ENCODE results near the gene ACOD1.
"Not testable (repeated sequence)": the region's sequence is repeated elsewhere in the genome, so short reads cannot be mapped to it uniquely, and the experiment has no call there.

Gene ACOD1

GRCh38 chr13:76955193-76955592, 6.9 kb downstream of the ACOD1 start:
- DNase-seq = no peak

GRCh38 chr13:76955661-76956060, 7.3 kb downstream of the ACOD1 start:
- no peak for DNase-seq

- no peak for DNase-seq
These were observed 10.6 kb downstream of the ACOD1 start for GRCh38 chr13:76958841-76959432.

GRCh38 chr13:76959734-76960133, 11.4 kb downstream of the ACOD1 start:
- DNase-seq = not testable (repeated sequence)

- DNase-seq = no peak
These were observed 17.6 kb downstream of the ACOD1 start for GRCh38 chr13:76965759-76966421.

GRCh38 chr13:76967031-76967430, 18.7 kb downstream of the ACOD1 start:
- no peak for DNase-seq

- no peak for DNase-seq
These were observed 19.7 kb downstream of the ACOD1 start for GRCh38 chr13:76968041-76968440.

GRCh38 chr13:76969488-76970365, 21.4 kb downstream of the ACOD1 start:
- no peak for DNase-seq

GRCh38 chr13:76971215-76971614, 22.9 kb downstream of the ACOD1 start:
- no peak for DNase-seq

GRCh38 chr13:76971851-76972829, 23.8 kb downstream of the ACOD1 start:
- no peak for DNase-seq

- peak; percentile 5 for DNase-seq
These were observed 25.8 kb downstream of the ACOD1 start for GRCh38 chr13:76973920-76974617.

GRCh38 chr13:76974618-76974975, 26.3 kb downstream of the ACOD1 start:
- DNase-seq = no peak

GRCh38 chr13:76975863-76976262, 27.6 kb downstream of the ACOD1 start:
- no peak for DNase-seq

GRCh38 chr13:76976490-76976889, 28.2 kb downstream of the ACOD1 start:
- no peak for DNase-seq

- DNase-seq = no peak
These were observed 28.6 kb downstream of the ACOD1 start for GRCh38 chr13:76976929-76977328.

GRCh38 chr13:76980075-76980718, 31.9 kb downstream of the ACOD1 start:
- DNase-seq = peak; percentile 87

- DNase-seq = no peak
These were observed 33.8 kb downstream of the ACOD1 start for GRCh38 chr13:76982061-76982460.

GRCh38 chr13:76983676-76984075, 35.4 kb downstream of the ACOD1 start:
- DNase-seq = no peak

- peak; percentile 93 for DNase-seq
These were observed 43.1 kb downstream of the ACOD1 start for GRCh38 chr13:76991432-76991795.

- DNase-seq = peak; percentile 96
These were observed 43.7 kb downstream of the ACOD1 start, which contains the start of gene CLN5 for GRCh38 chr13:76991796-76992547. Gene CLN5 (plus strand): TSS chr13:76992081. CDS start chr13:76992099, 18 bp downstream.

- DNase-seq = peak; percentile 14
These were observed 44.3 kb downstream of the ACOD1 start for GRCh38 chr13:76992548-76993001.

Measured in activated CD4-positive, alpha-beta T cell treated with anti-CD3 and anti-CD28 coated beads, Interleukin-10, Interleukin-2, amounts not matched to agents 100 ng/mL and 50 ng/mL, durations not matched to agents 16 hours and 8 hours (primary cell).